PC-3 (cell line): ENCODE measurements around the gene LRP1B.

Source experiments
- CTCF ChIP-seq: fragments of 300-600 bp; sonication (generic); conservative IDR thresholded peaks from 2 replicates; pipeline ENCODE4 v1.5.1; 2017; ENCODE audit warnings: antibody characterized with exemption, low read depth, mild to moderate bottlenecking, low read length
- EZH2 ChIP-seq: fragments of 300-600 bp; sonication (generic); IDR thresholded peaks from one replicate; pipeline ENCODE4 v1.6.1; 2017; ENCODE audit warnings: antibody characterized with exemption, mild to moderate bottlenecking, low read length; ENCODE audit not compliant: unreplicated experiment

GRCh38 chr2:142136571-142136970, 5.8 kb upstream of the LRP1B start:
- TF ChIP-seq CTCF: no peak
- TF ChIP-seq EZH2: no peak
